Measurements from ENCODE around the gene TMEM185A. TPM values are rescaled to one million over a fixed set of nuclear protein-coding genes. Genes with fewer than 3 reads are reported as not detected.
"Not testable (repeated sequence)": the region's sequence is repeated elsewhere in the genome, so short reads cannot be mapped to it uniquely, and the experiment has no call there.

TMEM185A gene
- total and polyA plus RNA-seq, 3 donors from 2014 or later, result 48.7 to 66.0 (median 64.3) TPM

GRCh38 chrX:149569770-149570169 lies 61.8 kb downstream of the TMEM185A start:
- Histone ChIP-seq H3K27me3 (no peaks in the 10 kb centered on the region), H3K27ac (no peak overlapping the region), H3K4me1 (no peaks in the 10 kb centered on the region), H3K9me3 (no peaks in the 10 kb centered on the region), H3K4me3 (no peak overlapping the region), H3K36me3 (ENCODE audit: low read depth, missing control alignments) (no peaks in the 10 kb centered on the region)
- 84 to 88% methylated on average over 2 of the region's 2 CpGs for WGBS, 2 donors
- TF ChIP-seq POLR2A (IDR thresholded peaks at IDR 0.05), result no peak
- TF ChIP-seq CTCF (IDR thresholded peaks at IDR 0.05), result no peak
- intact Hi-C loops (cut with DNase I; ENCODE audit: low total_unique reads), result no loop called here
- DNase-seq, result no peak

- intact Hi-C loops (cut with DNase I; ENCODE audit: low total_unique reads), result no loop called here
- 91 to 92% methylated on average over 5 of the region's 5 CpGs for WGBS, 2 donors
- H3K4me1 ChIP-seq, result no peaks in the 10 kb centered on the region
- no peak overlapping the region for H3K4me3 ChIP-seq
- no peaks in the 10 kb centered on the region for H3K36me3 ChIP-seq (ENCODE audit: low read depth, missing control alignments)
- TF ChIP-seq CTCF (IDR thresholded peaks at IDR 0.05) (no peak), POLR2A (IDR thresholded peaks at IDR 0.05) (no peak)
- H3K27me3 ChIP-seq, result no peaks in the 10 kb centered on the region
- H3K27ac ChIP-seq, result no peak overlapping the region
- no peaks in the 10 kb centered on the region for H3K9me3 ChIP-seq
- DNase-seq, result no peak
Observed at GRCh38 chrX:149568701-149569296, 62.8 kb downstream of the TMEM185A start.

GRCh38 chrX:149567621-149568417 lies 63.8 kb downstream of the TMEM185A start:
- TF ChIP-seq CTCF (IDR thresholded peaks at IDR 0.05) (no peak), POLR2A (IDR thresholded peaks at IDR 0.05) (no peak)
- intact Hi-C loops (cut with DNase I; ENCODE audit: low total_unique reads), result no loop called here
- H3K27ac ChIP-seq, result no peak overlapping the region
- H3K4me3 ChIP-seq, result no peak overlapping the region
- H3K36me3 ChIP-seq (ENCODE audit: low read depth, missing control alignments), result no peaks in the 10 kb centered on the region
- no peaks in the 10 kb centered on the region for H3K4me1 ChIP-seq
- no peaks in the 10 kb centered on the region for H3K27me3 ChIP-seq
- no peak for DNase-seq
- H3K9me3 ChIP-seq, result no peaks in the 10 kb centered on the region
- WGBS, 2 donors, result 76 to 85% methylated on average over 2 to 7 of the region's 7 CpGs

- intact Hi-C loops (cut with DNase I; ENCODE audit: low total_unique reads), result no loop called here
- no peak overlapping the region for H3K4me3 ChIP-seq
- 94 to 98% methylated on average over 4 of the region's 4 CpGs for WGBS, 2 donors
- H3K36me3 ChIP-seq (ENCODE audit: low read depth, missing control alignments), result no peaks in the 10 kb centered on the region
- H3K27me3 ChIP-seq, result no peaks in the 10 kb centered on the region
- no peaks in the 10 kb centered on the region for H3K9me3 ChIP-seq
- no peak for TF ChIP-seq POLR2A (IDR thresholded peaks at IDR 0.05)
- H3K4me1 ChIP-seq, result no peaks in the 10 kb centered on the region
- H3K27ac ChIP-seq, result no peak overlapping the region
- DNase-seq, result no peak
Observed at GRCh38 chrX:149563359-149563758, 68.2 kb downstream of the TMEM185A start.

GRCh38 chrX:149555251-149555650 lies 76.3 kb downstream of the TMEM185A start:
- H3K27ac ChIP-seq; H3K4me1 ChIP-seq; H3K4me3 ChIP-seq; H3K27me3 ChIP-seq; intact Hi-C loops (cut with DNase I; ENCODE audit: low total_unique reads); DNase-seq; H3K9me3 ChIP-seq; H3K36me3 ChIP-seq (ENCODE audit: low read depth, missing control alignments): not testable (repeated sequence)
- no CpG with 5 or more reads among the region's 4 CpGs for WGBS, 2 donors

- not testable (repeated sequence) for H3K4me3 ChIP-seq, DNase-seq
- WGBS, 2 donors, result no CpG with 5 or more reads among the region's 6 CpGs
Observed at GRCh38 chrX:149551939-149552248, 79.7 kb downstream of the TMEM185A start.

GRCh38 chrX:149551245-149551938 lies 80.2 kb downstream of the TMEM185A start:
- H3K9me3 ChIP-seq; DNase-seq; H3K27me3 ChIP-seq; H3K4me3 ChIP-seq; H3K36me3 ChIP-seq (ENCODE audit: low read depth, missing control alignments); H3K4me1 ChIP-seq; intact Hi-C loops (cut with DNase I; ENCODE audit: low total_unique reads); H3K27ac ChIP-seq: not testable (repeated sequence)
- no CpG with 5 or more reads among the region's 4 CpGs for whole genome bisulfite sequencing, 2 donors

More at GRCh38 chrX:149551939-149552248, 79.7 kb downstream of the TMEM185A start:
- H3K27me3 ChIP-seq; intact Hi-C loops (cut with DNase I; ENCODE audit: low total_unique reads); H3K27ac ChIP-seq; H3K9me3 ChIP-seq; H3K36me3 ChIP-seq (ENCODE audit: low read depth, missing control alignments); H3K4me1 ChIP-seq: not testable (repeated sequence)

GRCh38 chrX:149550454-149550853 lies 81.1 kb downstream of the TMEM185A start:
- intact Hi-C loops (cut with DNase I; ENCODE audit: low total_unique reads), result not testable (repeated sequence)

GRCh38 chrX:149549701-149550100 lies 81.9 kb downstream of the TMEM185A start, which contains the start of gene HSFX3:
Gene HSFX3 (minus strand): TSS chrX:149549924. CDS start chrX:149549852, 72 bp downstream.
- DNase-seq; H3K27ac ChIP-seq; H3K4me3 ChIP-seq; H3K36me3 ChIP-seq (ENCODE audit: low read depth, missing control alignments); H3K4me1 ChIP-seq; H3K9me3 ChIP-seq; H3K27me3 ChIP-seq; intact Hi-C loops (cut with DNase I; ENCODE audit: low total_unique reads): not testable (repeated sequence)
- WGBS, 2 donors, result no CpG with 5 or more reads among the region's 6 CpGs

More at GRCh38 chrX:149550454-149550853, 81.1 kb downstream of the TMEM185A start:
- H3K4me1 ChIP-seq; H3K4me3 ChIP-seq; H3K9me3 ChIP-seq; H3K36me3 ChIP-seq (ENCODE audit: low read depth, missing control alignments); DNase-seq; H3K27me3 ChIP-seq; H3K27ac ChIP-seq: not testable (repeated sequence)
- WGBS, 2 donors, result 100% methylated on average over 1 of the region's 1 CpG

Data from testis (tissue), 3 donors.